Measurements from ENCODE around the gene COL4A2.

Gene COL4A2

GRCh38 chr13:110379358-110379757 is 72.3 kb downstream of the COL4A2 start:
- TF ChIP-seq, protein P1, sequence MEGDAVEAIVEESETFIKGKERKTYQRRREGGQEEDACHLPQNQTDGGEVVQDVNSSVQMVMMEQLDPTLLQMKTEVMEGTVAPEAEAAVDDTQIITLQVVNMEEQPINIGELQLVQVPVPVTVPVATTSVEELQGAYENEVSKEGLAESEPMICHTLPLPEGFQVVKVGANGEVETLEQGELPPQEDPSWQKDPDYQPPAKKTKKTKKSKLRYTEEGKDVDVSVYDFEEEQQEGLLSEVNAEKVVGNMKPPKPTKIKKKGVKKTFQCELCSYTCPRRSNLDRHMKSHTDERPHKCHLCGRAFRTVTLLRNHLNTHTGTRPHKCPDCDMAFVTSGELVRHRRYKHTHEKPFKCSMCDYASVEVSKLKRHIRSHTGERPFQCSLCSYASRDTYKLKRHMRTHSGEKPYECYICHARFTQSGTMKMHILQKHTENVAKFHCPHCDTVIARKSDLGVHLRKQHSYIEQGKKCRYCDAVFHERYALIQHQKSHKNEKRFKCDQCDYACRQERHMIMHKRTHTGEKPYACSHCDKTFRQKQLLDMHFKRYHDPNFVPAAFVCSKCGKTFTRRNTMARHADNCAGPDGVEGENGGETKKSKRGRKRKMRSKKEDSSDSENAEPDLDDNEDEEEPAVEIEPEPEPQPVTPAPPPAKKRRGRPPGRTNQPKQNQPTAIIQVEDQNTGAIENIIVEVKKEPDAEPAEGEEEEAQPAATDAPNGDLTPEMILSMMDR (IDR thresholded peaks at IDR 0.05; ENCODE audit: borderline replicate concordance, insufficient read depth, low read depth, low read length): no peak
- H3K4me3 ChIP-seq (ENCODE audit: low read depth, low read length): no peak overlapping the region

- H3K4me3 ChIP-seq (ENCODE audit: low read depth, low read length): no peak overlapping the region
- TF ChIP-seq, protein P1 (IDR thresholded peaks at IDR 0.05; ENCODE audit: borderline replicate concordance, insufficient read depth, low read depth, low read length): no peak
Observed at GRCh38 chr13:110379905-110380341, 72.8 kb downstream of the COL4A2 start.

DNA sequence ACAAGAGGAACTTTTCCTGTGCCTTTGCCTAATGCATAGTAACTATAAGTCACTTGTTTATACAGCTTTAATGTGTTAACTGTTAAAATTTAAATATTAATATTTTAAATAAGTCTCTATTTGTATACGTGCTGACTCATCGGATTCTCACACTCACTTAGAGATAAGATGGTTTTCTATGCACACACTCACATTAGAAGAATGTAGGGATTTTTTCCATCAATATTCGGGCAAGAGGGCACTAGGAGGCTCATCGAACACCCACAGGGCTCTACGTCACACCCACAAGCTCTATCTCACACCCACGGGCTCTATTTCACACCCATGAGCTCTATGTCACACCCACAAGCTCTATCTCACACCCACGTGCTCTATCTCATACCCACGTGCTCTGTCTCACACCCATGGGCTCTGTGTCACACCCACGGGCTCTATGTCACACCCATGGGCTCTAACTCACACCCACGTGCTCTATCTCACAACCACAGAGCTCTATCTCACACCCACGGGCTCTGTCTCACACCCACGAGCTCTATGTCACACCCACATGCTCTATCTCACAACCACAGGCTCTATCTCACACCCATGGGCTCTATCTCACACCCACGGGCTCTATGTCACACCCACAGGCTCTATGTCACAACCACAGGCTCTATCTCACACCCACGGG is 73.4 kb downstream of the COL4A2 start:
- H3K4me3 ChIP-seq (ENCODE audit: low read depth, low read length): no peak overlapping the region
- TF ChIP-seq, protein P1 (IDR thresholded peaks at IDR 0.05; ENCODE audit: borderline replicate concordance, insufficient read depth, low read depth, low read length): no peak

GRCh38 chr13:110381029-110381360 is 73.9 kb downstream of the COL4A2 start:
- H3K4me3 ChIP-seq (ENCODE audit: low read depth, low read length): no peak overlapping the region
- TF ChIP-seq, protein P1 (IDR thresholded peaks at IDR 0.05; ENCODE audit: borderline replicate concordance, insufficient read depth, low read depth, low read length): no peak

GRCh38 chr13:110382229-110382628 is 75.1 kb downstream of the COL4A2 start:
- H3K4me3 ChIP-seq (ENCODE audit: low read depth, low read length): no peak overlapping the region
- TF ChIP-seq, protein P1 (IDR thresholded peaks at IDR 0.05; ENCODE audit: borderline replicate concordance, insufficient read depth, low read depth, low read length): no peak

DNA sequence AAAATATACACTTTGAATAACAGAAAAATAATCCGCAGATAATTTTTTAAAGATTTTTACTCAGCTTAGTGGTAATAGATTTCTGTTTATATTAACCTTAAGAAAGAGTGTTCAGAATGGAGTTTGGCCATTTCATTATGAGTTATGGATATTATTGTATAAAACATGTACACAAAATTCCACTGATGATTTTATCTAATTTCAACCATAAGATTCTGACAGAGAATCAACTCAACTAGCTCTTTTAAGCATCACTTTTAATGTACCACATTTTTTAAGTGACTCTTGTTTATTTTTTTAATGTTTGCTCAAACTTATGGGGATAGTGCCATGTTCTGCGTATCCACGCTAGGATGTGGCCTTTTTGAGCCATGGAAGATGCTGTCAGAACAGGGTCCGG is 75.7 kb downstream of the COL4A2 start:
- TF ChIP-seq, protein P1 (IDR thresholded peaks at IDR 0.05; ENCODE audit: borderline replicate concordance, insufficient read depth, low read depth, low read length): no peak
- no peak overlapping the region for H3K4me3 ChIP-seq (ENCODE audit: low read depth, low read length)

DNA sequence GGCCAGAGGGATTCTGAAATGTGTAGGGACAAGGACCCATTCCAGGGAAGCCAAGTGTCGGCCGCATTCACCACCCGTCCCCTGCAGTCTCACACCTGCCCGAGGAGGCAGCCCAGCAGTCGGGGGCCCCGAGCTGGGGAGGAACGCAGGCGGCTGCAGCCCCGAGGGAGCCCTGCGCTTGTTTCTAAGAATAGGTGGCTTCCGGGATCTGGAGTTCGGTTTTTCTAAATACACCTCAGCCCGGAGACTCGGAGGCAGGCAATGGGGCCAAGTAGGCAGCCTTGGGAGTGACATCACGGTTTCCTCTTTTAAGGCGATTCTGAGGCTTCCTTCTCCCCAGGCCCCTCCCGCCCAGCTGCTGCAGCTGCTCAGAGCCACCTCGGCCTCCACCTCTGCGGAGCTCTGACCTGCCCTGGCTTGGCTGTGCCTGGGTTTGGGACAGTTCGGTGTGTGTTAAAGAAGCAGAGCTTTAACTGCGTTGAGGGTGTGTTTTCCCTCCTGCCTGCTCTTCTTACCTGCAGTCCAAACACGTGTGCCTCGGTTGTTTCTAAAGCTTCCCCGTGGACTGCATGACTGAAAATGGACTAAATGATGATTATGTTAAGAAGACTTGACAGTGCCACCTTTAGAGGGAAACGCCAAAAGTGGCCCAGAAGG is 80.5 kb downstream of the COL4A2 start:
- TF ChIP-seq, protein P1 (IDR thresholded peaks at IDR 0.05; ENCODE audit: borderline replicate concordance, insufficient read depth, low read depth, low read length): no peak
- H3K4me3 ChIP-seq (ENCODE audit: low read depth, low read length): no peak overlapping the region
